Activated CD4-positive, alpha-beta T cell treated with anti-CD3 and anti-CD28 coated beads for 36 hours (primary cell): ENCODE results near the gene HMX2. TPM values are rescaled to one million over a fixed set of nuclear protein-coding genes. Genes with fewer than 3 reads are reported as not detected.

Source experiments
- total RNA-seq, 2 experiments: library from RNA; stranded (reverse); gene quantifications; one replicate each; pipeline ENCODE4 v1.2.3, GENCODE V29; 2021

Gene HMX2
- total RNA-seq, 2 experiments from 2014 or later = 0.18 to 0.28 TPM

Other genes with a start within 250 kb of the HMX2 start
- not detected for gene FAM24A, start 237.5 kb upstream of the HMX2 start, total RNA-seq
- gene C10orf88, start 193.9 kb upstream of the HMX2 start, total RNA-seq = 1 to 10 TPM; 8.6 to 9.0 TPM
- gene PSTK, start 167.7 kb upstream of the HMX2 start, total RNA-seq = 1 to 10 TPM; 2.8 to 2.9 TPM
- 10 to 100 TPM in 1 of 2 experiments, 1 to 10 TPM in 1; 9.4 to 14.1 TPM for gene IKZF5, start 139.3 kb upstream of the HMX2 start, total RNA-seq
- gene ACADSB, start 139.1 kb upstream of the HMX2 start, total RNA-seq = 10 to 100 TPM; 24.0 to 25.5 TPM
- gene HMX3, start 12.2 kb upstream of the HMX2 start, total RNA-seq = not detected
- 100 to 1,000 TPM; 230 to 242 TPM for gene BUB3, start 6.3 kb downstream of the HMX2 start, total RNA-seq